Heart left ventricle (tissue), 16 donors: ENCODE measurements around the gene KDM8. TPM values are rescaled to one million over a fixed set of nuclear protein-coding genes. Genes with fewer than 3 reads are reported as not detected.

Experiments
- ATAC-seq, 4 donors: fragments of 200-7000 bp; cut with Tn5 transposase; one replicate each; pipeline ENCODE4 v1.9.1; 2020 to 2022; ENCODE audit warnings: moderate library complexity in 4 of 4, mild to moderate bottlenecking in 3 of 4, moderate number of reproducible peaks in 1 of 4
- DNase-seq, 5 donors: peaks; one replicate each; pipeline ENCODE4 v3.0.0-alpha.2; 2020
- H3K27ac ChIP-seq, 12 donors: fragments of 200-600 bp; sonication (generic) in 4 of 12; one replicate each; pipeline versions ENCODE4 v1.5.0 to v1.8.0; 2016 to 2022; ENCODE audit warnings: mild to moderate bottlenecking in 2 of 12
- H3K27me3 ChIP-seq, 9 donors: fragments of 200-600 bp; sonication (generic) in 2 of 9; one replicate each; pipeline versions ENCODE4 v1.5.1 to v1.8.0; 2016 to 2022; ENCODE audit warnings: mild to moderate bottlenecking in 3 of 9
- H3K36me3 ChIP-seq, 9 donors: fragments of 200-600 bp; sonication (generic) in 2 of 9; one replicate each; pipeline versions ENCODE4 v1.5.0 to v1.8.0; 2018 to 2022; ENCODE audit warnings: mild to moderate bottlenecking in 2 of 9
- H3K4me1 ChIP-seq, 12 donors: fragments of 200-600 bp; sonication (generic) in 4 of 12; one replicate each; pipeline versions ENCODE4 v1.5.0 to v1.8.0; 2016 to 2022; ENCODE audit warnings: mild to moderate bottlenecking in 3 of 12
- H3K4me3 ChIP-seq, 12 donors: fragments of 200-600 bp; sonication (generic) in 4 of 12; one replicate each; pipeline versions ENCODE4 v1.5.0 to v1.8.0; 2017 to 2022; ENCODE audit warnings: mild to moderate bottlenecking in 9 of 12, moderate library complexity in 4 of 12
- H3K9me3 ChIP-seq, 12 donors: fragments of 200-600 bp; sonication (generic) in 4 of 12; one replicate each; pipeline versions ENCODE4 v1.5.0 to v1.8.0; 2016 to 2022; ENCODE audit warnings: mild to moderate bottlenecking in 1 of 12
- POLR2A ChIP-seq, 2 donors: fragments of 450-650 bp; IDR thresholded peaks; one replicate each; pipeline ENCODE4 v1.6.1; 2017; ENCODE audit warnings: antibody characterized with exemption in 2 of 2, mild to moderate bottlenecking in 2 of 2, moderate library complexity in 2 of 2
- WGBS, 4 donors: extraction: QIAGEN DNeasy Blood & Tissue Kit in 2 of 4; methylation state at CpG; one replicate each; pipeline versions ENCODE4 v1.1.5 to v1.1.7; 2013 to 2018; 5-methylcytosine and 5-hydroxymethylcytosine counted together
- intact Hi-C, 10 donors: fragments of 100-400 bp; cut with DNase I; formaldehyde crosslinking; loops; one replicate each; pipeline versions ENCODE4 v1.11.1 to v1.14.2; 2022
- polyA plus RNA-seq, 2 donors: library from polyadenylated mRNA; stranded (reverse); fragments of 200-250 nt; gene quantifications; one replicate each; pipeline ENCODE4 v1.2.3, GENCODE V29; 2013
- total RNA-seq, 9 donors: library from RNA; depleted of rRNA in 2 of 9; stranded (reverse); fragments of >200 nt in 2 of 9; fragmentation: NEBNext Ultra II Directional in 3 of 9; extraction: Animal tissue kit (Norgen Biotek cat#: 25700) in 3 of 9; gene quantifications; one replicate each; pipeline versions ENCODE4 v1.1.0 to v1.2.4, GENCODE V29; 2016 to 2023
- TF ChIP-seq, protein P1 (sequence below), 12 donors: fragments of 200-600 bp; sonication (generic) in 4 of 12; IDR thresholded peaks; one replicate each; pipeline versions ENCODE4 v1.5.0 to v1.8.0; 2018 to 2022; ENCODE audit warnings: antibody characterized with exemption in 12 of 12, mild to moderate bottlenecking in 5 of 12
- donor health status: ischemic (EF 13 %, LVEDD 7.1; RV severe dilation, severe dysfunction).
- donor health status: healthy with polysubstance abuse.
- donor health status: DM: no; HTN: yes; CAD: no.
- donor health status: DM: no; HTN: no; CAD: no.
- donor health status: ischemic (EF 25% LVEDD 6.9; RV normal size, moderate dysfunction).
- donor health status: ischemic (EF 25% LVEDD 5.7; RV mildly dilated, moderate dysfunction).
- donor health status: healthy.
- donor health status: DM: yes; HTN: yes; CAD: no.
- donor health status: ischemic (EF 35%, LVEDD 5.7; RV mildly dilated, moderate dysfunction).
- donor health status: nonischemic (EF 11% LVEDD 7.7; RV severe dilation, severe dysfunction).
- donor health status: DM: yes; HTN: yes; CAD: no.
- donor health status: PGD.
- donor health status: ischemic (EF 29% LVEDD 5.4; RV normal size, mild dysfunction).
- donor health status: nonischemic (EF 23%, LVEDD 6.1; RV moderate dilation, normal function).

The KDM8 gene
- total and polyA plus RNA-seq, 11 donors = 1.4 to 8.4 (median 3.5) TPM

DNA sequence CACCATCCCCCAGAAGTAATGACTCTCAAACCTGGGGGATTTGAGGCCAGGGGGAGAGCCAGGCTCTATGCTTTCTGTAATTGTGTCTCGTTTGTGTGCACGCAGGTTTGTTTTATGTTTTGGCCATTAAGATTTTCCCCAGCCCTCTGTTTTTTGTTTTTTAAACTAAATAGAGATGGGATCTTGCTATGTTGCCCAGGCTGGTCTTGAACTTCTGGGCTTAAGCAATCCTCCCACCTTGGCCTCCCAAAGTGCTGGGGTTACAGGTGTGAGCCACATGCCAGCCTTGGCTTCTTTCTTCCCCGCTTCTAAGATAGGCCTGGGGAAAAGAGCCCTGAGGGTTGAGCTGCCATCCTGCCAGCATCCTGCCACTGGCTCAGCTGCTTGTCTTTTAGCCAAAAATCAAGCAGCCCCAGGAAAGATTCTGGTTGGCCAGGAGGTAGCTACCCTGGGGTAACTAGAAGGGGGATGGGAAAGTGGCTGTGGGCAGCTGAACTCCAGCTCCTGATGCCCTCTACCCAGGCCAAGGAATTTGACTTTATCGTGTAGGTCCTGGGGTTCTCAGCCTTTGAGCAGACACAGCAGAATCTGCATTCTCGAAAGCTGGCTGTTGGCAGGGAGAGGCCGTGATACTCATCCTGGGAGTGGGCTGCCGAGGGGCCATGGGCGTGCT is 18.4 kb downstream of the KDM8 start:
- Histone ChIP-seq H3K4me1 (peaks cover 5 to 22% (median 11%) of the 10 kb centered on the region in 12 donors), H3K9me3 (no peaks in the 10 kb centered on the region), H3K36me3 (peaks cover 0 to 29% (median 10%) of the 10 kb centered on the region in 9 donors), H3K27ac (peak overlapping the region in 11 of 12 donors; percentile 27 to 90 (median 71)), H3K27me3 (no peaks in the 10 kb centered on the region), H3K4me3 (peak overlapping the region in 2 of 12 donors; percentile 2 to 12)
- ATAC-seq (peak in 3 of 4 donors; percentile 3 to 55 (median 4)), DNase-seq (peak in 2 of 5 donors; percentile 35 to 46)
- TF ChIP-seq POLR2A (IDR thresholded peaks at IDR 0.05) = no peak
- TF ChIP-seq, protein P1, sequence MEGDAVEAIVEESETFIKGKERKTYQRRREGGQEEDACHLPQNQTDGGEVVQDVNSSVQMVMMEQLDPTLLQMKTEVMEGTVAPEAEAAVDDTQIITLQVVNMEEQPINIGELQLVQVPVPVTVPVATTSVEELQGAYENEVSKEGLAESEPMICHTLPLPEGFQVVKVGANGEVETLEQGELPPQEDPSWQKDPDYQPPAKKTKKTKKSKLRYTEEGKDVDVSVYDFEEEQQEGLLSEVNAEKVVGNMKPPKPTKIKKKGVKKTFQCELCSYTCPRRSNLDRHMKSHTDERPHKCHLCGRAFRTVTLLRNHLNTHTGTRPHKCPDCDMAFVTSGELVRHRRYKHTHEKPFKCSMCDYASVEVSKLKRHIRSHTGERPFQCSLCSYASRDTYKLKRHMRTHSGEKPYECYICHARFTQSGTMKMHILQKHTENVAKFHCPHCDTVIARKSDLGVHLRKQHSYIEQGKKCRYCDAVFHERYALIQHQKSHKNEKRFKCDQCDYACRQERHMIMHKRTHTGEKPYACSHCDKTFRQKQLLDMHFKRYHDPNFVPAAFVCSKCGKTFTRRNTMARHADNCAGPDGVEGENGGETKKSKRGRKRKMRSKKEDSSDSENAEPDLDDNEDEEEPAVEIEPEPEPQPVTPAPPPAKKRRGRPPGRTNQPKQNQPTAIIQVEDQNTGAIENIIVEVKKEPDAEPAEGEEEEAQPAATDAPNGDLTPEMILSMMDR (IDR thresholded peaks at IDR 0.05) = no peak
- intact Hi-C loops = no loop called here
- 44 to 65% (median 53%) methylated on average over 8 of the region's 8 CpGs for WGBS, 4 donors

DNA sequence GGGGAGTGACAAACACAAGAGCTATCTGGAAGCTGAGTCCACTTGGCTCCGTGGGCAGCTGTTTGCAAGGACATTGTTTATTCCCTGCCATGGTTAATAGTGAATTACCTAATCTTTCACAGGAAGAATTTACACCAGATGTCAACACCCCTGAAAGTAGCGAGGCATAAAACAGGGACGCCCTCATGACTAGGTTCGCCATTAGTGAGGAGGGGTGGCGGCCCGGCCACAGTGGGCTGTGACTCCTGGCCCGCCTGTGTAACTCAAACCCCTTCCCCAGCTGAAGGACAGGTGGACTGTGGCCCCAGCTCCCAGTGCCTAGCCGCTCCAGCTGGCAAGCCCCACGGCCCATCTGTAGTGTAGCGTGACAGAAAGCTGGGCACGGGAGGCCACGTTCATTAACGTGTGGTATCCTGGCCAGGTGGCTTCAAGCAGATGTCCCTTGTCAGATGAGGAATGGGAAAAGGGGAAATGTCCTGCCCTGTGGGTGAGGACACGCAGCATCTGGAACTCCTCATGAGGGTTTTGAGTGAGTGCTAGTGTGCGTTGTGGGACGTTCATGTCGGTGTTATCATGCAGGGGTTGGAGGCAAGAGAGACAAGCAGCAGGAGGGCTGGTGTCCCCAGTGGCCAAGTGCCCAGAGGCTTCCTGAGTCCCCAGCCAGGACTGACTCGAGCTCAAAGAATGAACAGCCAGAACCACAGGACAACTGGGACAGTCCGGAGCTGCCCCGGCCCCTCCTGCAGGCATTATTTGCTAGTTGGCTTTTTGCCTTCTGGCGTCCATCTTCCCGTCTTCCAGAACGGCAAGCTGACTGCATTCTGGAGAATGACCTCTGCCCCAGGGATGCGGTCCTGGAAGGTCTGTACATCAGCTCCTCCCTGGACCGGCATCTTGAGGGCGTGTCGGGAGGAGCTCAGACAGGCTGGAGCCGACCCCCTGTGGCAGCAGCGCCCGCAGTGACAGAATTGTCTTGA is 19.2 kb downstream of the KDM8 start:
- ATAC-seq (peak; percentile 57 to 78 (median 72)), DNase-seq (peak; percentile 58 to 82 (median 70))
- Histone ChIP-seq H3K4me1 (peaks cover 5 to 22% (median 11%) of the 10 kb centered on the region in 12 donors), H3K27ac (peak overlapping the region in 11 of 12 donors; percentile 50 to 90 (median 72)), H3K9me3 (no peaks in the 10 kb centered on the region), H3K27me3 (no peaks in the 10 kb centered on the region), H3K36me3 (peaks cover 0 to 32% (median 10%) of the 10 kb centered on the region in 9 donors), H3K4me3 (peak overlapping the region in 3 of 12 donors; percentile 2 to 13 (median 12))
- intact Hi-C loops = no loop called here
- TF ChIP-seq, protein P1 (IDR thresholded peaks at IDR 0.05) = no peak
- no peak for TF ChIP-seq POLR2A (IDR thresholded peaks at IDR 0.05)
- 20 to 32% (median 31%) methylated on average over 17 to 30 of the region's 30 CpGs for WGBS, 4 donors

DNA sequence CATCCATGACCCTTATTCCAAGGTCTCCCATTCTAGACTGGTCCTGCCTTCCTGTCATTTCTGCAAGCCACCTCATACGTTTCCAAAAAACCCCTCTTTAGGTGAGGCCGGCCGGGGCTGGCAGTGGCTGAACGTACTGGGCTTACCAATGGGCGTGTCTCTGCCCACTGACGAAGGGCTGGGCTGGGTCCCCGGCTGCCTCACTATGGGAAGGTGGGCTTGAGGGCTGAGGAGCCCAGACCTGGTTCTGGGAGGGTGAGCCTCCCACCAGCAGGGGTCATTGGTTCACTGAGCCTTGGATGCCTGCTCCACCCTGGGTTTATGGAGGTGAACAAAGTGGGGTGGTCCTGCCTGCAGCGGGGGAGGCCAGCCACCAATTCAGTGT is 19.9 kb downstream of the KDM8 start:
- peak overlapping the region in 11 of 12 donors; percentile 50 to 90 (median 72) for H3K27ac ChIP-seq
- ATAC-seq (no peak), DNase-seq (peak in 2 of 5 donors; percentile 29 to 57)
- WGBS, 4 donors = 68 to 78% (median 74%) methylated on average over 6 to 8 of the region's 8 CpGs
- no peak overlapping the region for H3K4me3 ChIP-seq
- intact Hi-C loops = no loop called here
- H3K9me3 ChIP-seq = no peaks in the 10 kb centered on the region
- peaks cover 0 to 32% (median 10%) of the 10 kb centered on the region in 9 donors for H3K36me3 ChIP-seq
- TF ChIP-seq POLR2A (IDR thresholded peaks at IDR 0.05) = no peak
- TF ChIP-seq, protein P1 (IDR thresholded peaks at IDR 0.05) = peak in 3 of 12 donors; percentile 8 to 14 (median 10)
- H3K4me1 ChIP-seq = peaks cover 5 to 22% (median 11%) of the 10 kb centered on the region in 12 donors
- H3K27me3 ChIP-seq = no peaks in the 10 kb centered on the region
